Activated CD8-positive, alpha-beta memory T cell treated with anti-CD3 and anti-CD28 coated beads, Interleukin-2, amount 10 ng/mL, durations not matched to agents 7 days and 5 days (primary cell): Measurements from ENCODE around the gene TOM1L2. TPM values are rescaled to one million over a fixed set of nuclear protein-coding genes. Genes with fewer than 3 reads are reported as not detected.
"Not testable (repeated sequence)": the region's sequence is repeated elsewhere in the genome, so short reads cannot be mapped to it uniquely, and the experiment has no call there.

Source experiments
- ATAC-seq: fragments of 150-1000 bp; cut with Tn5 transposase; one replicate; pipeline ENCODE4 v1.10.0; 2021; ENCODE audit warnings: moderate library complexity
- CTCF ChIA-PET: fragments of 350-600 bp; sonication (Branson Sonifier 250); formaldehyde crosslinking; loops from one replicate; lab custom pipeline; 2021; ENCODE audit warnings: antibody characterized with exemption; lab: Charles Lee
- DNase-seq: peaks from one replicate; pipeline ENCODE4 v3.0.0-alpha.2; 2020
- H3K27ac Mint-ChIP-seq: one replicate; pipeline ENCODE4 v1.8.0; 2021; ENCODE audit warnings: mild to moderate bottlenecking, mixed read lengths
- H3K27me3 Mint-ChIP-seq: one replicate; pipeline ENCODE4 v1.8.0; 2021; ENCODE audit warnings: mixed read lengths
- H3K36me3 Mint-ChIP-seq: one replicate; pipeline ENCODE4 v1.8.0; 2021; ENCODE audit warnings: mild to moderate bottlenecking, mixed read lengths
- H3K4me1 Mint-ChIP-seq: one replicate; pipeline ENCODE4 v1.8.0; 2021; ENCODE audit warnings: mixed read lengths
- H3K4me3 Mint-ChIP-seq: one replicate; pipeline ENCODE4 v1.8.0; 2021; ENCODE audit warnings: mild to moderate bottlenecking, moderate library complexity, mixed read lengths
- H3K9me3 Mint-ChIP-seq: one replicate; pipeline ENCODE4 v1.8.0; 2022; ENCODE audit warnings: low read depth, mixed read lengths
- total RNA-seq, 2 experiments: library from RNA; stranded (reverse); gene quantifications; one replicate each; pipeline ENCODE4 v1.2.3, GENCODE V29; 2021

The TOM1L2 gene
- total RNA-seq, 2 experiments from 2014 or later, result 19.8 to 33.0 TPM

- CTCF ChIA-PET, result no interaction called here
- no peak overlapping the region for H3K27ac Mint-ChIP-seq
- no peaks in the 10 kb centered on the region for H3K27me3 Mint-ChIP-seq
- DNase-seq, result no peak
- no peak for ATAC-seq
- peaks cover 8% of the 10 kb centered on the region for H3K4me1 Mint-ChIP-seq
- no peak overlapping the region for H3K4me3 Mint-ChIP-seq
- H3K36me3 Mint-ChIP-seq, result no peaks in the 10 kb centered on the region
- no peaks in the 10 kb centered on the region for H3K9me3 Mint-ChIP-seq
Measured at GRCh38 chr17:18006495-18007239, 34.5 kb upstream of the TOM1L2 start.

GRCh38 chr17:18005496-18005895, 33.3 kb upstream of the TOM1L2 start:
- no peak overlapping the region for H3K27ac Mint-ChIP-seq
- H3K9me3 Mint-ChIP-seq, result no peaks in the 10 kb centered on the region
- H3K36me3 Mint-ChIP-seq, result no peaks in the 10 kb centered on the region
- peaks cover 8% of the 10 kb centered on the region for H3K4me1 Mint-ChIP-seq
- ATAC-seq, result peak; percentile 27
- DNase-seq, result no peak
- H3K27me3 Mint-ChIP-seq, result no peaks in the 10 kb centered on the region
- no peak overlapping the region for H3K4me3 Mint-ChIP-seq
- CTCF ChIA-PET, result no interaction called here

GRCh38 chr17:18004884-18005305, 32.7 kb upstream of the TOM1L2 start:
- Mint-ChIP-seq H3K36me3 (no peaks in the 10 kb centered on the region), H3K4me3 (no peak overlapping the region), H3K4me1 (peaks cover 8% of the 10 kb centered on the region), H3K27ac (no peak overlapping the region), H3K27me3 (no peaks in the 10 kb centered on the region), H3K9me3 (no peaks in the 10 kb centered on the region)
- DNase-seq (no peak), ATAC-seq (no peak)
- CTCF ChIA-PET, result interaction anchor here (1.5 kb wide), 1 partner anchor 116 kb away, joined by 3 read pairs; no protein-coding TSS in a partner anchor

- no peaks in the 10 kb centered on the region for H3K9me3 Mint-ChIP-seq
- H3K27me3 Mint-ChIP-seq, result no peaks in the 10 kb centered on the region
- no peak for DNase-seq
- no peak overlapping the region for H3K4me3 Mint-ChIP-seq
- H3K36me3 Mint-ChIP-seq, result no peaks in the 10 kb centered on the region
- CTCF ChIA-PET, result interaction anchor here (1.0 to 1.5 kb wide), 2 partner anchors 116 to 363 kb away, joined by 3 read pairs; no protein-coding TSS in a partner anchor
- ATAC-seq, result no peak
- H3K4me1 Mint-ChIP-seq, result peaks cover 8% of the 10 kb centered on the region
- no peak overlapping the region for H3K27ac Mint-ChIP-seq
Measured at GRCh38 chr17:18004345-18004744, 32.1 kb upstream of the TOM1L2 start.

- ATAC-seq, result no peak
- Mint-ChIP-seq H3K9me3 (no peaks in the 10 kb centered on the region), H3K4me3 (no peak overlapping the region), H3K4me1 (peaks cover 8% of the 10 kb centered on the region), H3K36me3 (no peaks in the 10 kb centered on the region), H3K27me3 (no peaks in the 10 kb centered on the region), H3K27ac (no peak overlapping the region)
- CTCF ChIA-PET, result interaction anchor here (0.6 kb wide), 1 partner anchor 18 kb away, joined by 3 read pairs; no protein-coding TSS in a partner anchor
- DNase-seq, result no peak
Measured at GRCh38 chr17:18002171-18002570, 30.0 kb upstream of the TOM1L2 start.

GRCh38 chr17:18000030-18000408, 27.8 kb upstream of the TOM1L2 start:
- DNase-seq, result no peak
- Mint-ChIP-seq H3K27ac (no peak overlapping the region), H3K36me3 (no peaks in the 10 kb centered on the region), H3K9me3 (no peaks in the 10 kb centered on the region), H3K27me3 (no peaks in the 10 kb centered on the region), H3K4me3 (no peak overlapping the region), H3K4me1 (no peaks in the 10 kb centered on the region)
- CTCF ChIA-PET, result no interaction called here
- ATAC-seq, result no peak

- H3K4me1 Mint-ChIP-seq, result no peaks in the 10 kb centered on the region
- no peak for DNase-seq
- H3K36me3 Mint-ChIP-seq, result no peaks in the 10 kb centered on the region
- CTCF ChIA-PET, result no interaction called here
- no peak for ATAC-seq
- no peak overlapping the region for H3K27ac Mint-ChIP-seq
- no peak overlapping the region for H3K4me3 Mint-ChIP-seq
- no peaks in the 10 kb centered on the region for H3K27me3 Mint-ChIP-seq
- H3K9me3 Mint-ChIP-seq, result no peaks in the 10 kb centered on the region
Measured at GRCh38 chr17:17999364-18000029, 27.3 kb upstream of the TOM1L2 start.

GRCh38 chr17:17998934-17999333, 26.7 kb upstream of the TOM1L2 start:
- no peak for DNase-seq
- no peak overlapping the region for H3K27ac Mint-ChIP-seq
- no peaks in the 10 kb centered on the region for H3K4me1 Mint-ChIP-seq
- CTCF ChIA-PET, result no interaction called here
- no peak overlapping the region for H3K4me3 Mint-ChIP-seq
- no peaks in the 10 kb centered on the region for H3K27me3 Mint-ChIP-seq
- H3K9me3 Mint-ChIP-seq, result no peaks in the 10 kb centered on the region
- ATAC-seq, result no peak
- no peaks in the 10 kb centered on the region for H3K36me3 Mint-ChIP-seq

- not testable (repeated sequence) for H3K4me1 Mint-ChIP-seq, H3K27me3 Mint-ChIP-seq, DNase-seq, H3K36me3 Mint-ChIP-seq, H3K9me3 Mint-ChIP-seq, H3K4me3 Mint-ChIP-seq, ATAC-seq, H3K27ac Mint-ChIP-seq
- CTCF ChIA-PET, result interaction anchor here (2.3 kb wide), 1 partner anchor 38 kb away, joined by 16 read pairs; no protein-coding TSS in a partner anchor
Measured at GRCh38 chr17:17995887-17996286, 23.7 kb upstream of the TOM1L2 start.

- peak; percentile 64 for ATAC-seq
Measured at GRCh38 chr17:17994271-17995069, 22.3 kb upstream of the TOM1L2 start.

GRCh38 chr17:17993852-17994251, 21.7 kb upstream of the TOM1L2 start:
- ATAC-seq, result no peak
- Mint-ChIP-seq H3K4me3 (no peak overlapping the region), H3K27ac (no peak overlapping the region), H3K27me3 (no peaks in the 10 kb centered on the region), H3K4me1 (no peaks in the 10 kb centered on the region), H3K9me3 (no peaks in the 10 kb centered on the region), H3K36me3 (no peaks in the 10 kb centered on the region)
- DNase-seq, result no peak
- CTCF ChIA-PET, result interaction anchor here (0.6 to 2.3 kb wide), 2 partner anchors 8 to 40 kb away, joined by 3 to 16 read pairs; no protein-coding TSS in a partner anchor

More at GRCh38 chr17:17994271-17995069, 22.3 kb upstream of the TOM1L2 start:
- DNase-seq, result no peak
- H3K27ac Mint-ChIP-seq, result no peak overlapping the region
- H3K4me3 Mint-ChIP-seq, result no peak overlapping the region
- no peaks in the 10 kb centered on the region for H3K9me3 Mint-ChIP-seq
- no peaks in the 10 kb centered on the region for H3K36me3 Mint-ChIP-seq
- no peaks in the 10 kb centered on the region for H3K4me1 Mint-ChIP-seq
- CTCF ChIA-PET, result interaction anchor here (0.6 to 2.3 kb wide), 2 partner anchors 9 to 39 kb away, joined by 3 to 16 read pairs; no protein-coding TSS in a partner anchor
- H3K27me3 Mint-ChIP-seq, result no peaks in the 10 kb centered on the region

- no peak overlapping the region for H3K27ac Mint-ChIP-seq
- ATAC-seq (no peak), DNase-seq (no peak)
- no peaks in the 10 kb centered on the region for H3K36me3 Mint-ChIP-seq
- no peak overlapping the region for H3K4me3 Mint-ChIP-seq
- no peaks in the 10 kb centered on the region for H3K9me3 Mint-ChIP-seq
- H3K27me3 Mint-ChIP-seq, result no peaks in the 10 kb centered on the region
- CTCF ChIA-PET, result interaction anchor here (0.6 to 1.1 kb wide), 2 partner anchors 35 to 354 kb away, joined by 3 to 4 read pairs; no protein-coding TSS in a partner anchor
- H3K4me1 Mint-ChIP-seq, result no peaks in the 10 kb centered on the region
Measured at GRCh38 chr17:17993366-17993765, 21.2 kb upstream of the TOM1L2 start.

GRCh38 chr17:17990282-17990681, 18.1 kb upstream of the TOM1L2 start:
- CTCF ChIA-PET, result no interaction called here
- ATAC-seq (no peak), DNase-seq (no peak)
- no peaks in the 10 kb centered on the region for H3K36me3 Mint-ChIP-seq
- H3K9me3 Mint-ChIP-seq, result no peaks in the 10 kb centered on the region
- H3K4me3 Mint-ChIP-seq, result no peak overlapping the region
- no peak overlapping the region for H3K27ac Mint-ChIP-seq
- H3K27me3 Mint-ChIP-seq, result no peaks in the 10 kb centered on the region
- H3K4me1 Mint-ChIP-seq, result no peaks in the 10 kb centered on the region
